GM18519 (cell line): Measurements from ENCODE around the gene WARS2.

ENCODE experiments used
- ATAC-seq: cut with Tn5 transposase; IDR thresholded peaks from one replicate; pipeline ENCODE4 v1.9.1; 2021; ENCODE audit warnings: mild to moderate bottlenecking, moderate library complexity; ENCODE audit not compliant: unreplicated experiment, low FRiP score

WARS2 gene

GRCh38 chr1:118986555-118987467 is 153.6 kb downstream of the WARS2 start:
- no peak for ATAC-seq

- no peak for ATAC-seq
These were observed 154.6 kb downstream of the WARS2 start for GRCh38 chr1:118985640-118986554.

- ATAC-seq: no peak
These were observed 155.5 kb downstream of the WARS2 start for GRCh38 chr1:118984722-118985639.

GRCh38 chr1:118984086-118984721 is 156.2 kb downstream of the WARS2 start:
- ATAC-seq: no peak

- no peak for ATAC-seq
These were observed 156.9 kb downstream of the WARS2 start for GRCh38 chr1:118983558-118984041.

GRCh38 chr1:118982821-118983557 is 157.5 kb downstream of the WARS2 start:
- ATAC-seq: no peak

GRCh38 chr1:118982266-118982665 is 158.2 kb downstream of the WARS2 start:
- ATAC-seq: no peak

- ATAC-seq: no peak
These were observed 159.0 kb downstream of the WARS2 start for GRCh38 chr1:118981436-118981835.
